Measurements from ENCODE around the gene TRIM44.

- TF ChIP-seq RAD21 (IDR thresholded peaks at IDR 0.05) (no peak), JUND (IDR thresholded peaks at IDR 0.05) (no peak), TAF1 (conservative IDR thresholded peaks at IDR 0.05) (no peak), GABPA (IDR thresholded peaks at IDR 0.05 in 1 of 2, conservative IDR thresholded peaks at IDR 0.05 in 1 of 2) (no peak)
- TF ChIP-seq, protein P1, sequence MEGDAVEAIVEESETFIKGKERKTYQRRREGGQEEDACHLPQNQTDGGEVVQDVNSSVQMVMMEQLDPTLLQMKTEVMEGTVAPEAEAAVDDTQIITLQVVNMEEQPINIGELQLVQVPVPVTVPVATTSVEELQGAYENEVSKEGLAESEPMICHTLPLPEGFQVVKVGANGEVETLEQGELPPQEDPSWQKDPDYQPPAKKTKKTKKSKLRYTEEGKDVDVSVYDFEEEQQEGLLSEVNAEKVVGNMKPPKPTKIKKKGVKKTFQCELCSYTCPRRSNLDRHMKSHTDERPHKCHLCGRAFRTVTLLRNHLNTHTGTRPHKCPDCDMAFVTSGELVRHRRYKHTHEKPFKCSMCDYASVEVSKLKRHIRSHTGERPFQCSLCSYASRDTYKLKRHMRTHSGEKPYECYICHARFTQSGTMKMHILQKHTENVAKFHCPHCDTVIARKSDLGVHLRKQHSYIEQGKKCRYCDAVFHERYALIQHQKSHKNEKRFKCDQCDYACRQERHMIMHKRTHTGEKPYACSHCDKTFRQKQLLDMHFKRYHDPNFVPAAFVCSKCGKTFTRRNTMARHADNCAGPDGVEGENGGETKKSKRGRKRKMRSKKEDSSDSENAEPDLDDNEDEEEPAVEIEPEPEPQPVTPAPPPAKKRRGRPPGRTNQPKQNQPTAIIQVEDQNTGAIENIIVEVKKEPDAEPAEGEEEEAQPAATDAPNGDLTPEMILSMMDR (IDR thresholded peaks at IDR 0.05; ENCODE audit: low read depth, low read length, missing input control): no peak
- TF ChIP-seq, protein P2, sequence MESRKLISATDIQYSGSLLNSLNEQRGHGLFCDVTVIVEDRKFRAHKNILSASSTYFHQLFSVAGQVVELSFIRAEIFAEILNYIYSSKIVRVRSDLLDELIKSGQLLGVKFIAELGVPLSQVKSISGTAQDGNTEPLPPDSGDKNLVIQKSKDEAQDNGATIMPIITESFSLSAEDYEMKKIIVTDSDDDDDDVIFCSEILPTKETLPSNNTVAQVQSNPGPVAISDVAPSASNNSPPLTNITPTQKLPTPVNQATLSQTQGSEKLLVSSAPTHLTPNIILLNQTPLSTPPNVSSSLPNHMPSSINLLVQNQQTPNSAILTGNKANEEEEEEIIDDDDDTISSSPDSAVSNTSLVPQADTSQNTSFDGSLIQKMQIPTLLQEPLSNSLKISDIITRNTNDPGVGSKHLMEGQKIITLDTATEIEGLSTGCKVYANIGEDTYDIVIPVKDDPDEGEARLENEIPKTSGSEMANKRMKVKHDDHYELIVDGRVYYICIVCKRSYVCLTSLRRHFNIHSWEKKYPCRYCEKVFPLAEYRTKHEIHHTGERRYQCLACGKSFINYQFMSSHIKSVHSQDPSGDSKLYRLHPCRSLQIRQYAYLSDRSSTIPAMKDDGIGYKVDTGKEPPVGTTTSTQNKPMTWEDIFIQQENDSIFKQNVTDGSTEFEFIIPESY (IDR thresholded peaks at IDR 0.05): no peak
- TF ChIP-seq, protein P3, sequence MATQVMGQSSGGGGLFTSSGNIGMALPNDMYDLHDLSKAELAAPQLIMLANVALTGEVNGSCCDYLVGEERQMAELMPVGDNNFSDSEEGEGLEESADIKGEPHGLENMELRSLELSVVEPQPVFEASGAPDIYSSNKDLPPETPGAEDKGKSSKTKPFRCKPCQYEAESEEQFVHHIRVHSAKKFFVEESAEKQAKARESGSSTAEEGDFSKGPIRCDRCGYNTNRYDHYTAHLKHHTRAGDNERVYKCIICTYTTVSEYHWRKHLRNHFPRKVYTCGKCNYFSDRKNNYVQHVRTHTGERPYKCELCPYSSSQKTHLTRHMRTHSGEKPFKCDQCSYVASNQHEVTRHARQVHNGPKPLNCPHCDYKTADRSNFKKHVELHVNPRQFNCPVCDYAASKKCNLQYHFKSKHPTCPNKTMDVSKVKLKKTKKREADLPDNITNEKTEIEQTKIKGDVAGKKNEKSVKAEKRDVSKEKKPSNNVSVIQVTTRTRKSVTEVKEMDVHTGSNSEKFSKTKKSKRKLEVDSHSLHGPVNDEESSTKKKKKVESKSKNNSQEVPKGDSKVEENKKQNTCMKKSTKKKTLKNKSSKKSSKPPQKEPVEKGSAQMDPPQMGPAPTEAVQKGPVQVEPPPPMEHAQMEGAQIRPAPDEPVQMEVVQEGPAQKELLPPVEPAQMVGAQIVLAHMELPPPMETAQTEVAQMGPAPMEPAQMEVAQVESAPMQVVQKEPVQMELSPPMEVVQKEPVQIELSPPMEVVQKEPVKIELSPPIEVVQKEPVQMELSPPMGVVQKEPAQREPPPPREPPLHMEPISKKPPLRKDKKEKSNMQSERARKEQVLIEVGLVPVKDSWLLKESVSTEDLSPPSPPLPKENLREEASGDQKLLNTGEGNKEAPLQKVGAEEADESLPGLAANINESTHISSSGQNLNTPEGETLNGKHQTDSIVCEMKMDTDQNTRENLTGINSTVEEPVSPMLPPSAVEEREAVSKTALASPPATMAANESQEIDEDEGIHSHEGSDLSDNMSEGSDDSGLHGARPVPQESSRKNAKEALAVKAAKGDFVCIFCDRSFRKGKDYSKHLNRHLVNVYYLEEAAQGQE (IDR thresholded peaks at IDR 0.05): no peak
- TF ChIP-seq, protein P4, sequence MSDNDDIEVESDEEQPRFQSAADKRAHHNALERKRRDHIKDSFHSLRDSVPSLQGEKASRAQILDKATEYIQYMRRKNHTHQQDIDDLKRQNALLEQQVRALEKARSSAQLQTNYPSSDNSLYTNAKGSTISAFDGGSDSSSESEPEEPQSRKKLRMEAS (IDR thresholded peaks at IDR 0.05): no peak
Observed at GRCh38 chr11:35654711-35655110, 7.9 kb upstream of the TRIM44 start.
